GM12801 (cell line): ENCODE measurements around the gene MYMK.

Source experiments
- CTCF ChIP-seq: IDR thresholded peaks from one replicate; pipeline ENCODE4 v1.5.1; 2011; ENCODE audit warnings: control low read depth; ENCODE audit not compliant: insufficient read length; ENCODE audit errors: extremely low read depth

The MYMK gene

GRCh38 chr9:133487331-133487725, 37.4 kb downstream of the MYMK start:
- TF ChIP-seq CTCF: no peak

- no peak for TF ChIP-seq CTCF
These were observed 39.1 kb downstream of the MYMK start for GRCh38 chr9:133485531-133486260.

- TF ChIP-seq CTCF: no peak
These were observed 39.9 kb downstream of the MYMK start for GRCh38 chr9:133484671-133485437.

GRCh38 chr9:133483611-133484010, 41.1 kb downstream of the MYMK start:
- TF ChIP-seq CTCF: no peak

GRCh38 chr9:133478851-133479711, 45.7 kb downstream of the MYMK start, which contains the start of gene SLC2A6:
Gene SLC2A6 (minus strand): TSS chr9:133479099. CDS start chr9:133479059, 40 bp downstream.
- TF ChIP-seq CTCF: no peak

- TF ChIP-seq CTCF: no peak
These were observed 46.5 kb downstream of the MYMK start for GRCh38 chr9:133477992-133478850.
